Liver (tissue), 9 donors: ENCODE results near the gene CHMP1A. TPM values are rescaled to one million over a fixed set of nuclear protein-coding genes. Genes with fewer than 3 reads are reported as not detected.

Experiments
- DNase-seq: peaks from one replicate; pipeline ENCODE4 v3.0.0-alpha.2; 2017; ENCODE audit warnings: low spot score
- H3K27ac ChIP-seq, 2 donors: one replicate each; pipeline ENCODE4 v1.7.0; 2013; ENCODE audit warnings: inconsistent platforms in 2 of 2, low read length in 2 of 2, control low read depth in 1 of 2, low read depth in 1 of 2, mild to moderate bottlenecking in 1 of 2
- H3K27me3 ChIP-seq, 4 donors: one replicate each; pipeline versions ENCODE4 v1.6.1 to v1.7.0; 2013; ENCODE audit warnings: low read length in 3 of 4, inconsistent platforms in 1 of 4, mild to moderate bottlenecking in 1 of 4, moderate library complexity in 1 of 4; ENCODE audit not compliant: control insufficient read depth in 4 of 4, insufficient read depth in 4 of 4
- H3K36me3 ChIP-seq, 4 donors: one replicate each; pipeline versions ENCODE4 v1.6.1 to v1.7.0; 2013; ENCODE audit warnings: low read length in 3 of 4, mild to moderate bottlenecking in 3 of 4, low read depth in 1 of 4, moderate library complexity in 1 of 4; ENCODE audit not compliant: control insufficient read depth in 4 of 4, insufficient read depth in 3 of 4
- H3K4me1 ChIP-seq, 4 donors: one replicate each; pipeline versions ENCODE4 v1.6.1 to v1.7.0; 2013; ENCODE audit warnings: low read length in 3 of 4, mild to moderate bottlenecking in 3 of 4, moderate library complexity in 1 of 4; ENCODE audit not compliant: control insufficient read depth in 4 of 4, insufficient read depth in 4 of 4
- H3K4me3 ChIP-seq, 3 donors: one replicate each; pipeline versions ENCODE4 v1.6.1 to v1.7.0; 2013; ENCODE audit warnings: low read length in 3 of 3, control low read depth in 1 of 3, low read depth in 1 of 3, mild to moderate bottlenecking in 1 of 3
- H3K9ac ChIP-seq, 2 donors: one replicate each; pipeline ENCODE4 v1.7.0; 2013; ENCODE audit warnings: low read length in 2 of 2, mild to moderate bottlenecking in 2 of 2, moderate library complexity in 2 of 2, control low read depth in 1 of 2, low read depth in 1 of 2
- H3K9me3 ChIP-seq, 4 donors: one replicate each; pipeline versions ENCODE4 v1.6.1 to v1.7.0; 2013; ENCODE audit warnings: low read length in 3 of 4; ENCODE audit not compliant: control insufficient read depth in 4 of 4
- ATF3 ChIP-seq: IDR thresholded peaks from 2 replicates; pipeline ENCODE4 v1.6.1; 2016; ENCODE audit warnings: antibody characterized with exemption
- CTCF ChIP-seq: fragments of 150-350 bp; IDR thresholded peaks from 2 replicates; pipeline ENCODE4 v1.5.1; 2017; ENCODE audit warnings: improper control_type of control experiment, low read depth, low read length; ENCODE audit not compliant: missing input control
- EGR1 ChIP-seq, 2 donors: IDR thresholded peaks; 2 replicates each; pipeline ENCODE4 v1.6.1; 2016 to 2018; ENCODE audit warnings: antibody characterized with exemption in 2 of 2, low read depth in 2 of 2
- FOXA1 ChIP-seq: IDR thresholded peaks from 2 replicates; pipeline ENCODE4 v1.6.1; 2016; ENCODE audit warnings: antibody characterized with exemption
- FOXA2 ChIP-seq: IDR thresholded peaks from 2 replicates; pipeline ENCODE4 v1.6.1; 2016; ENCODE audit warnings: antibody characterized with exemption
- GABPA ChIP-seq, 2 donors: IDR thresholded peaks in 1 of 2; conservative IDR thresholded peaks in 1 of 2; 2 replicates each; pipeline ENCODE4 v1.6.1; 2016; ENCODE audit warnings: antibody characterized with exemption in 2 of 2, mild to moderate bottlenecking in 1 of 2, moderate library complexity in 1 of 2
- HNF4A ChIP-seq, 2 donors: conservative IDR thresholded peaks; 2 replicates each; pipeline ENCODE4 v1.6.1; 2016; ENCODE audit warnings: antibody characterized with exemption in 2 of 2, mild to moderate bottlenecking in 2 of 2
- HNF4G ChIP-seq: IDR thresholded peaks from 2 replicates; pipeline ENCODE4 v1.6.1; 2016; ENCODE audit warnings: antibody characterized with exemption
- MAX ChIP-seq: IDR thresholded peaks from 2 replicates; pipeline ENCODE4 v1.6.1; 2016; ENCODE audit warnings: antibody characterized with exemption
- NR2F2 ChIP-seq: IDR thresholded peaks from 2 replicates; pipeline ENCODE4 v1.6.1; 2016; ENCODE audit warnings: antibody characterized with exemption
- RAD21 ChIP-seq, 2 donors: IDR thresholded peaks; 2 replicates each; pipeline ENCODE4 v1.6.1; 2016; ENCODE audit warnings: antibody characterized with exemption in 2 of 2, mild to moderate bottlenecking in 2 of 2
- RXRA ChIP-seq, 2 donors: IDR thresholded peaks; 2 replicates each; pipeline ENCODE4 v1.6.1; 2017 to 2018; ENCODE audit warnings: antibody characterized with exemption in 2 of 2, mild to moderate bottlenecking in 1 of 2
- SP1 ChIP-seq: IDR thresholded peaks from 2 replicates; pipeline ENCODE4 v1.6.1; 2018; ENCODE audit warnings: antibody characterized with exemption, mild to moderate bottlenecking
- ZBTB33 ChIP-seq: IDR thresholded peaks from 2 replicates; pipeline ENCODE4 v1.6.1; 2016; ENCODE audit warnings: antibody characterized with exemption
- WGBS: extraction: QIAGEN DNeasy Blood & Tissue Kit; methylation state at CpG from one replicate; pipeline ENCODE4 v1.1.7; 2013; 5-methylcytosine and 5-hydroxymethylcytosine counted together
- polyA plus RNA-seq, 2 donors: library from polyadenylated mRNA; stranded (reverse) in 1 of 2; unstranded in 1 of 2; fragments of 200-250 nt in 1 of 2; fragments of >200 nt in 1 of 2; fragmentation: Nextera tagmentation in 1 of 2; extraction: Ambion mirVana in 1 of 2; gene quantifications; one replicate each; pipeline versions ENCODE4 v1.2.1 to v1.2.3, GENCODE V29; 2013 to 2015
- total RNA-seq, 2 donors: library from RNA; depleted of rRNA; stranded (reverse); fragments of >200 nt; gene quantifications; one replicate each; pipeline ENCODE4 v1.2.3, GENCODE V29; 2014
- TF ChIP-seq, protein P1 (sequence below): IDR thresholded peaks from 2 replicates; pipeline ENCODE4 v1.6.1; 2016; ENCODE audit warnings: antibody characterized with exemption, mild to moderate bottlenecking
- donor health status: healthy.
- donor health status: healthy.
- donor health status: healthy.
- donor health status: healthy.
- donor health status: healthy.

CHMP1A gene
- total and polyA plus RNA-seq, 4 donors: 25.7 to 36.7 (median 32.3) TPM

DNA sequence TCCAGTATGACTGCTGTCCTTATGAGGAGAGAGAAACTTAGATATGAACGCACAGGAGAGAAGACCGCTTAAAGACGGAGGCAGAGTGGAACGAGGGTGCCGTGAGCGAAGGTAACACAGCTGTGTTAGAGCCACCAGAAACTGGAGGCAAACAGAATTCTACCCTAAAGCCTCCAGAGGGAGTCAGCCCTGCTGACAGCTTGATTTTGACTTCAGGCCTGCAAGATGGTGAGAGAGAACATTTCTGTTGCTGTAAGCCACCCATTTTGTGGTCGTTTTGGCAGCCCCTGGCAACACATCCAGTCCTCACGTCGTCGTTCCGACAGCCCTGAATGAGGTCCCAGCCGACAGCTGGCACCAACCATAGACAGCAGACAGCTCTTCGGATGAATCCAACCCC lies 46.8 kb upstream of the CHMP1A start:
- Histone ChIP-seq H3K27ac (no peak overlapping the region), H3K4me3 (no peak overlapping the region), H3K9me3 (no peaks in the 10 kb centered on the region), H3K27me3 (no peaks in the 10 kb centered on the region), H3K36me3 (peaks cover 0 to 6% (median under 1%) of the 10 kb centered on the region in 4 donors), H3K4me1 (peaks cover 6 to 25% (median 17%) of the 10 kb centered on the region in 4 donors), H3K9ac (no peak overlapping the region)
- no peak for DNase-seq
- TF ChIP-seq ZBTB33 (no peak), HNF4A (conservative IDR thresholded peaks at IDR 0.05) (no peak), FOXA2 (no peak), ATF3 (no peak), GABPA (IDR thresholded peaks at IDR 0.05 in 1 of 2, conservative IDR thresholded peaks at IDR 0.05 in 1 of 2) (no peak), NR2F2 (no peak), SP1 (no peak), EGR1 (IDR thresholded peaks at IDR 0.05; ENCODE audit: low read depth in 2 of 2) (no peak), FOXA1 (no peak), RXRA (IDR thresholded peaks at IDR 0.05) (no peak), CTCF (no peak), HNF4G (no peak), MAX (no peak), RAD21 (IDR thresholded peaks at IDR 0.05) (no peak)
- TF ChIP-seq, protein P1, sequence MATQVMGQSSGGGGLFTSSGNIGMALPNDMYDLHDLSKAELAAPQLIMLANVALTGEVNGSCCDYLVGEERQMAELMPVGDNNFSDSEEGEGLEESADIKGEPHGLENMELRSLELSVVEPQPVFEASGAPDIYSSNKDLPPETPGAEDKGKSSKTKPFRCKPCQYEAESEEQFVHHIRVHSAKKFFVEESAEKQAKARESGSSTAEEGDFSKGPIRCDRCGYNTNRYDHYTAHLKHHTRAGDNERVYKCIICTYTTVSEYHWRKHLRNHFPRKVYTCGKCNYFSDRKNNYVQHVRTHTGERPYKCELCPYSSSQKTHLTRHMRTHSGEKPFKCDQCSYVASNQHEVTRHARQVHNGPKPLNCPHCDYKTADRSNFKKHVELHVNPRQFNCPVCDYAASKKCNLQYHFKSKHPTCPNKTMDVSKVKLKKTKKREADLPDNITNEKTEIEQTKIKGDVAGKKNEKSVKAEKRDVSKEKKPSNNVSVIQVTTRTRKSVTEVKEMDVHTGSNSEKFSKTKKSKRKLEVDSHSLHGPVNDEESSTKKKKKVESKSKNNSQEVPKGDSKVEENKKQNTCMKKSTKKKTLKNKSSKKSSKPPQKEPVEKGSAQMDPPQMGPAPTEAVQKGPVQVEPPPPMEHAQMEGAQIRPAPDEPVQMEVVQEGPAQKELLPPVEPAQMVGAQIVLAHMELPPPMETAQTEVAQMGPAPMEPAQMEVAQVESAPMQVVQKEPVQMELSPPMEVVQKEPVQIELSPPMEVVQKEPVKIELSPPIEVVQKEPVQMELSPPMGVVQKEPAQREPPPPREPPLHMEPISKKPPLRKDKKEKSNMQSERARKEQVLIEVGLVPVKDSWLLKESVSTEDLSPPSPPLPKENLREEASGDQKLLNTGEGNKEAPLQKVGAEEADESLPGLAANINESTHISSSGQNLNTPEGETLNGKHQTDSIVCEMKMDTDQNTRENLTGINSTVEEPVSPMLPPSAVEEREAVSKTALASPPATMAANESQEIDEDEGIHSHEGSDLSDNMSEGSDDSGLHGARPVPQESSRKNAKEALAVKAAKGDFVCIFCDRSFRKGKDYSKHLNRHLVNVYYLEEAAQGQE: no peak
- WGBS: 85% methylated on average over 13 of the region's 13 CpGs
